CD14-positive monocyte (primary cell): ENCODE results near the gene DGKI. TPM values are rescaled to one million over a fixed set of nuclear protein-coding genes. Genes with fewer than 3 reads are reported as not detected.

ENCODE experiments used
- DNase-seq, 3 donors: peaks; one replicate each; pipeline ENCODE4 v3.0.0-alpha.2; 2011 to 2022
- H2AFZ ChIP-seq: 2 replicates; pipeline ENCODE4 v1.6.0; 2012; ENCODE audit warnings: mild to moderate bottlenecking, low read depth, low read length, inconsistent platforms; ENCODE audit not compliant: insufficient read depth, poor library complexity, severe bottlenecking
- H3K27ac ChIP-seq, 2 donors: 1 replicate in 1 of 2; 2 replicates in 1 of 2; pipeline ENCODE4 v1.5.1; 2012 to 2013; ENCODE audit warnings: low read length in 2 of 2, control low read depth in 1 of 2, inconsistent platforms in 1 of 2, low read depth in 1 of 2, mild to moderate bottlenecking in 1 of 2
- H3K27me3 ChIP-seq, 2 donors: one replicate each; pipeline versions ENCODE4 v1.6.0 to v1.6.1; 2011 to 2013; ENCODE audit warnings: low read length in 2 of 2; ENCODE audit not compliant: control insufficient read depth in 2 of 2, insufficient read depth in 2 of 2
- H3K36me3 ChIP-seq, 2 donors: replicated peaks in 1 of 2; 1 replicate in 1 of 2; 2 replicates in 1 of 2; pipeline versions ENCODE4 v1.5.1 to v1.6.1; 2012 to 2013; ENCODE audit warnings: low read length in 2 of 2, control low read depth in 1 of 2, inconsistent platforms in 1 of 2, mild to moderate bottlenecking in 1 of 2; ENCODE audit not compliant: insufficient read depth in 2 of 2, control insufficient read depth in 1 of 2
- H3K4me1 ChIP-seq, 2 donors: 1 replicate in 1 of 2; 2 replicates in 1 of 2; pipeline versions ENCODE4 v1.5.1 to v1.6.1; 2012 to 2013; ENCODE audit warnings: low read length in 2 of 2, control low read depth in 1 of 2, inconsistent platforms in 1 of 2, mild to moderate bottlenecking in 1 of 2, moderate library complexity in 1 of 2; ENCODE audit not compliant: insufficient read depth in 2 of 2, control insufficient read depth in 1 of 2
- H3K4me2 ChIP-seq: replicated peaks from 2 replicates; pipeline ENCODE3; 2012; ENCODE audit warnings: low read length, moderate library complexity, mild to moderate bottlenecking; ENCODE audit not compliant: poor library complexity, severe bottlenecking; ENCODE audit errors: extremely low read depth
- H3K4me3 ChIP-seq, 3 experiments: fragments of 200-600 bp in 1 of 3; sonication (generic) in 1 of 3; replicated peaks in 1 of 3; 1 replicate in 2 of 3; 2 replicates in 1 of 3; pipeline ENCODE4 v1.5.1; 2011 to 2013; ENCODE audit warnings: low read length in 3 of 3, mild to moderate bottlenecking in 3 of 3, control low read depth in 2 of 3, low read depth in 2 of 3, inconsistent platforms in 1 of 3, moderate library complexity in 1 of 3
- H3K79me2 ChIP-seq: 2 replicates; pipeline ENCODE4 v1.6.0; 2012; ENCODE audit warnings: mild to moderate bottlenecking, control low read depth, inconsistent platforms, low read length, moderate library complexity; ENCODE audit not compliant: insufficient read depth
- H3K9ac ChIP-seq: 2 replicates; pipeline ENCODE4 v1.6.0; 2017; ENCODE audit warnings: low read length, mild to moderate bottlenecking; ENCODE audit not compliant: insufficient read depth, poor library complexity, severe bottlenecking
- H3K9me3 ChIP-seq, 2 donors: replicated peaks in 1 of 2; 1 replicate in 1 of 2; 2 replicates in 1 of 2; pipeline versions ENCODE4 v1.5.1 to v1.6.1; 2012 to 2013; ENCODE audit warnings: low read length in 2 of 2, control low read depth in 1 of 2; ENCODE audit not compliant: control insufficient read depth in 1 of 2, insufficient read depth in 1 of 2
- H4K20me1 ChIP-seq: 2 replicates; pipeline ENCODE4 v1.6.0; 2012; ENCODE audit warnings: mild to moderate bottlenecking, low read length, control low read depth, moderate library complexity; ENCODE audit not compliant: insufficient read depth
- H3K27ac Mint-ChIP-seq, 7 donors: one replicate each; pipeline ENCODE4 v1.8.0; 2020; ENCODE audit warnings: mild to moderate bottlenecking in 7 of 7, mixed read lengths in 7 of 7, moderate library complexity in 6 of 7, inconsistent platforms in 2 of 7
- H3K27me3 Mint-ChIP-seq, 3 donors: one replicate each; pipeline ENCODE4 v1.8.0; 2021 to 2022; ENCODE audit warnings: low read depth in 3 of 3, mild to moderate bottlenecking in 3 of 3, mixed read lengths in 3 of 3, moderate library complexity in 3 of 3, inconsistent platforms in 1 of 3
- H3K36me3 Mint-ChIP-seq, 2 donors: one replicate each; pipeline ENCODE4 v1.8.0; 2020; ENCODE audit warnings: mixed read lengths in 2 of 2, inconsistent platforms in 1 of 2, mild to moderate bottlenecking in 1 of 2
- H3K4me1 Mint-ChIP-seq: one replicate; pipeline ENCODE4 v1.8.0; 2020; ENCODE audit warnings: mild to moderate bottlenecking, mixed read lengths
- H3K4me3 Mint-ChIP-seq, 2 donors: one replicate each; pipeline ENCODE4 v1.8.0; 2020; ENCODE audit warnings: mild to moderate bottlenecking in 2 of 2, mixed read lengths in 2 of 2, moderate library complexity in 1 of 2
- H3K9me3 Mint-ChIP-seq, 7 donors: one replicate each; pipeline ENCODE4 v1.8.0; 2020 to 2022; ENCODE audit warnings: mixed read lengths in 7 of 7, mild to moderate bottlenecking in 6 of 7, moderate library complexity in 6 of 7, inconsistent platforms in 2 of 7
- CTCF ChIP-seq: fragments of 200-600 bp; IDR thresholded peaks from one replicate; pipeline ENCODE4 v1.8.0; 2022; ENCODE audit warnings: antibody characterized with exemption, mild to moderate bottlenecking
- WGBS: methylation state at CpG from one replicate; pipeline ENCODE4 v1.1.5; 2013; ENCODE audit warnings: missing lambda C conversion rate; ENCODE audit not compliant: insufficient coverage; 5-methylcytosine and 5-hydroxymethylcytosine counted together
- intact Hi-C, 2 donors: fragments of 100-400 bp; cut with micrococcal nuclease; formaldehyde crosslinking; loops; one replicate each; pipeline versions ENCODE4 v1.15.0 to v1.15.1; 2023
- polyA plus RNA-seq, 3 donors: library from polyadenylated mRNA; depleted of rRNA in 1 of 3; unstranded in 2 of 3; stranded (reverse) in 1 of 3; fragments of 300-500 nt in 2 of 3; fragments of >200 nt in 1 of 3; fragmentation: Illumina TruSeq in 2 of 3; gene quantifications; 1 replicate in 2 of 3; 2 replicates in 1 of 3; pipeline ENCODE4 v1.2.3, GENCODE V29; 2012 to 2021

The DGKI gene
- polyA plus RNA-seq, 3 donors = not detected

DNA sequence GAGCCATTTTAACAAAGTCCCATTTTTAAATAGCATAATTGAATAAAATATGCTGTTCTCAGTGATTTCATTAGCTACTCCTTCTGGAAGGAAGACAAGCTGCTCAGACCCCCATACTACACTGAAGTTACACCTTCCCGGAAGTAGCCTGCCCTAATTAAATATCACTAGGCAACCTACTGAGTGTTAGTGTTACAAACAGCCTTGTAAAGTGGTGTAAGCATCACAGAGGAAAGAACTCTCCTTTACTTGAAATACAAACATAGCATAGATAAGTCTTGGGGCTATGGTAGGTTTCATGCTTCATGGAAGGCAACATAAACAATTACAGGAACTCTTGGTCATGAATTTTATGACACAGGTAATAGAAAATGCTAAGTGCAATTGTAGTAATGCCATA lies 459.8 kb downstream of the DGKI start:
- no peak for DNase-seq
- no peak overlapping the region for H3K4me2 ChIP-seq
- H3K4me1 ChIP-seq = no peaks in the 10 kb centered on the region
- Mint-ChIP-seq H3K27me3 (no peaks in the 10 kb centered on the region), H3K9me3 (peaks cover 0 to 5% (median 2%) of the 10 kb centered on the region in 7 donors), H3K4me1 (no peaks in the 10 kb centered on the region), H3K27ac (no peak overlapping the region), H3K36me3 (no peaks in the 10 kb centered on the region), H3K4me3 (no peak overlapping the region)
- no peak overlapping the region for H3K27ac ChIP-seq
- no peaks in the 10 kb centered on the region for H3K79me2 ChIP-seq
- no peaks in the 10 kb centered on the region for H3K27me3 ChIP-seq
- H2AFZ ChIP-seq = no peak overlapping the region
- no peak overlapping the region for H3K9ac ChIP-seq
- H3K9me3 ChIP-seq = no peaks in the 10 kb centered on the region
- intact Hi-C loops = no loop called here
- no peaks in the 10 kb centered on the region for H3K36me3 ChIP-seq
- TF ChIP-seq CTCF = no peak
- WGBS = no CpG with 5 or more reads among the region's 1 CpG
- no peak overlapping the region for H3K4me3 ChIP-seq
- H4K20me1 ChIP-seq = no peaks in the 10 kb centered on the region

GRCh38 chr7:137381045-137381444 lies 465.7 kb downstream of the DGKI start:
- no peak overlapping the region for H3K4me3 ChIP-seq
- Mint-ChIP-seq H3K27me3 (no peaks in the 10 kb centered on the region), H3K4me3 (no peak overlapping the region), H3K4me1 (no peaks in the 10 kb centered on the region), H3K27ac (no peak overlapping the region), H3K9me3 (peaks cover 0 to 3% (median 1%) of the 10 kb centered on the region in 7 donors), H3K36me3 (no peaks in the 10 kb centered on the region)
- H3K4me2 ChIP-seq = no peak overlapping the region
- no CpG with 5 or more reads among the region's 1 CpG for WGBS
- no peaks in the 10 kb centered on the region for H3K4me1 ChIP-seq
- H3K9ac ChIP-seq = no peak overlapping the region
- no peaks in the 10 kb centered on the region for H3K27me3 ChIP-seq
- intact Hi-C loops = no loop called here
- DNase-seq = no peak
- H3K27ac ChIP-seq = no peak overlapping the region
- H3K9me3 ChIP-seq = no peaks in the 10 kb centered on the region
- H3K36me3 ChIP-seq = no peaks in the 10 kb centered on the region
- no peaks in the 10 kb centered on the region for H3K79me2 ChIP-seq
- no peak overlapping the region for H2AFZ ChIP-seq
- H4K20me1 ChIP-seq = no peaks in the 10 kb centered on the region
- TF ChIP-seq CTCF = no peak
